Glutamatergic neuron (in vitro differentiated cells): ENCODE measurements around the gene FNDC3B. TPM values are rescaled to one million over a fixed set of nuclear protein-coding genes. Genes with fewer than 3 reads are reported as not detected.

ENCODE experiments used
- DNase-seq: peaks from one replicate; pipeline ENCODE4 v3.0.0; 2022
- H3K27ac Mint-ChIP-seq: one replicate; pipeline ENCODE4 v1.8.0; 2020; ENCODE audit warnings: mild to moderate bottlenecking, mixed read lengths, inconsistent platforms; ENCODE audit not compliant: unreplicated experiment
- H3K27me3 Mint-ChIP-seq: one replicate; pipeline ENCODE4 v1.8.0; 2020; ENCODE audit warnings: mild to moderate bottlenecking, moderate library complexity, mixed read lengths, inconsistent platforms; ENCODE audit not compliant: unreplicated experiment
- H3K36me3 Mint-ChIP-seq: one replicate; pipeline ENCODE4 v1.8.0; 2020; ENCODE audit warnings: mild to moderate bottlenecking, mixed read lengths, inconsistent platforms; ENCODE audit not compliant: unreplicated experiment
- H3K4me1 Mint-ChIP-seq: one replicate; pipeline ENCODE4 v1.8.0; 2020; ENCODE audit warnings: mild to moderate bottlenecking, low read depth, mixed read lengths, inconsistent platforms; ENCODE audit not compliant: unreplicated experiment
- H3K4me3 Mint-ChIP-seq: one replicate; pipeline ENCODE4 v1.8.0; 2020; ENCODE audit warnings: mild to moderate bottlenecking, mixed read lengths, inconsistent platforms; ENCODE audit not compliant: unreplicated experiment
- H3K9me3 Mint-ChIP-seq: one replicate; pipeline ENCODE4 v1.8.0; 2020; ENCODE audit warnings: mild to moderate bottlenecking, moderate library complexity, mixed read lengths, inconsistent platforms; ENCODE audit not compliant: unreplicated experiment
- total RNA-seq: library from RNA; stranded (reverse); fragmentation: NEBNext Ultra II Directional; extraction: Animal tissue kit (Norgen Biotek cat#: 25700); gene quantifications from one replicate; pipeline ENCODE4 v1.2.1, GENCODE V29; 2021; ENCODE audit not compliant: unreplicated experiment
- TF ChIP-seq, protein P1 (sequence below): fragments of 200-600 bp; sonication (generic); IDR thresholded peaks from one replicate; pipeline ENCODE4 v1.5.0; 2021; ENCODE audit not compliant: partially characterized antibody, unreplicated experiment

Gene FNDC3B
- total RNA-seq, 1 donor from 2014 or later, result 11.7 TPM

DNA sequence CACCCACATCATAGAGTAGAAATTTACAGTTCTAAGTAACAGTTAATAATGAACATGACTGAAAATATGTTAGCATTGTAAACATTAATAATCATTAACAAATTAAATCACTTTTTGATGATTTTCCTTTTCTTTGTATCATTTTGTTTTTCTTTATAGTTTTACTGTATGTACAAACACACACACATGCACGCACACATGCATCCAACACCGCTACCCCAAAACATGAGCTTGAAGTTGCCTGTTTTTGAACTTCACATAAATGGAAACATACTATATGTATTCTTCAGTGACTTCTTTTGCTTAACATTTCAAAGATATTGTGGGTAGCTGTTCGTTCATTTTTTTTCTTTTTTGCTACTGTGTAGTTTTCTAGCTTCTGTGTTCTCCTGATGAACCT is 123.9 kb downstream of the FNDC3B start:
- Mint-ChIP-seq H3K4me3 (no peak overlapping the region), H3K4me1 (peaks cover 4% of the 10 kb centered on the region), H3K36me3 (no peaks in the 10 kb centered on the region), H3K27ac (no peak overlapping the region), H3K27me3 (no peaks in the 10 kb centered on the region), H3K9me3 (no peaks in the 10 kb centered on the region)
- TF ChIP-seq, protein P1, sequence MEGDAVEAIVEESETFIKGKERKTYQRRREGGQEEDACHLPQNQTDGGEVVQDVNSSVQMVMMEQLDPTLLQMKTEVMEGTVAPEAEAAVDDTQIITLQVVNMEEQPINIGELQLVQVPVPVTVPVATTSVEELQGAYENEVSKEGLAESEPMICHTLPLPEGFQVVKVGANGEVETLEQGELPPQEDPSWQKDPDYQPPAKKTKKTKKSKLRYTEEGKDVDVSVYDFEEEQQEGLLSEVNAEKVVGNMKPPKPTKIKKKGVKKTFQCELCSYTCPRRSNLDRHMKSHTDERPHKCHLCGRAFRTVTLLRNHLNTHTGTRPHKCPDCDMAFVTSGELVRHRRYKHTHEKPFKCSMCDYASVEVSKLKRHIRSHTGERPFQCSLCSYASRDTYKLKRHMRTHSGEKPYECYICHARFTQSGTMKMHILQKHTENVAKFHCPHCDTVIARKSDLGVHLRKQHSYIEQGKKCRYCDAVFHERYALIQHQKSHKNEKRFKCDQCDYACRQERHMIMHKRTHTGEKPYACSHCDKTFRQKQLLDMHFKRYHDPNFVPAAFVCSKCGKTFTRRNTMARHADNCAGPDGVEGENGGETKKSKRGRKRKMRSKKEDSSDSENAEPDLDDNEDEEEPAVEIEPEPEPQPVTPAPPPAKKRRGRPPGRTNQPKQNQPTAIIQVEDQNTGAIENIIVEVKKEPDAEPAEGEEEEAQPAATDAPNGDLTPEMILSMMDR, result no peak
- no peak for DNase-seq

DNA sequence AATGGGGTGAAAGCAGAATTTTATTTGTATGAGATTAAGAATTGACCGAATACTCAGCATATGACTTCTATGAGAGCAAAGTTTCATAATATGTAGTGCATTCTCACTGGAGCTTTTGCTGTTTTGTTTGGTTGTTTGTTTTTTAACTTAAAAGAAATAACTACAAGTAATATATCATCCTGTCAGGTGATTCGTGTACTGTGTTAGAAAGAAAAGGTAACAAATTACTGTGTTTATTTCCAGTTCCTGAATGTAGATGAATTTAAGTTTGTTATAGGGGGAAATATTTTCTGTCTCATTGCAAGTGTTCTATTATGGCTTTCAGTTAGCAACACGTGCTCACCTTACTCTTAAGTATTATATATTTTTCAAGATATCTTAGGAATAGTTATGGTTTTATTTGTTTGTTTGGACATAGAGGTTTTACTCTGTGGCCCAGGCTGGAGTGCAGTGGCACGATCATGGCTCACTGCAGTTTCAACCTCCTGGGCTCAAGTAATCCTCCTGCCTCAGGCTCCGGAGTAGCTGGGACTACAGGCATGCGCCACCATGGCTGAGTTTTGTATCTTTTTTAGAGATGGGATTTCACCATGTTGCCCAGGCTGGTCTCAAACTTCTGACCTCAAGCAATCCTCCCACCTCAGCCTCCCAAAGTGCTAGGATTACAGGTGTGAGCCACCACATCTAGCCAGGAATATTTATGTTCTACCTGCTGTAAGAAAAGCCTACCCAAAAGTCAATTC is 125.4 kb downstream of the FNDC3B start:
- Mint-ChIP-seq H3K27me3 (no peaks in the 10 kb centered on the region), H3K4me1 (peaks cover 4% of the 10 kb centered on the region), H3K36me3 (no peaks in the 10 kb centered on the region), H3K9me3 (no peaks in the 10 kb centered on the region), H3K4me3 (no peak overlapping the region), H3K27ac (no peak overlapping the region)
- TF ChIP-seq, protein P1, result no peak
- no peak for DNase-seq

DNA sequence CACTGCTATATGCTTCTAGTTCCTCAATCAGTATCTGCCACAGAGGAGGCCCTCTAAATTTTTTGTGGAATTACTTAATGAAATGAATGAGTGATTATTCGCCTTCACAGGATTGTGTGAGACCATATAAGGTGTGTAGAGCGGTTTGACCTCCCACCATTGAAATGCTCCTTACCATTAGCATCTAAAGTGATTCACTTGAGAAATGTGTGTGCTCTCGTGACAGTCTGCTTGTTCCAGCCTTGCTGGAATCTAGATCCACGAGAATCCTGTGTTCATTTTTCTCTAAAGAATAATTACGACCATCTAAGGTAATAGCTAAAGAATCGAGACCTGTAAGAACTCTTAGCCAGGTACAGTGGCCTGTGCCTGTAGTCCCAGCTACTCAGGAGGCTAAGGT is 126.9 kb downstream of the FNDC3B start:
- Mint-ChIP-seq H3K27me3 (no peaks in the 10 kb centered on the region), H3K27ac (no peak overlapping the region), H3K36me3 (no peaks in the 10 kb centered on the region), H3K9me3 (no peaks in the 10 kb centered on the region), H3K4me3 (no peak overlapping the region), H3K4me1 (no peaks in the 10 kb centered on the region)
- TF ChIP-seq, protein P1, result no peak
- no peak for DNase-seq

DNA sequence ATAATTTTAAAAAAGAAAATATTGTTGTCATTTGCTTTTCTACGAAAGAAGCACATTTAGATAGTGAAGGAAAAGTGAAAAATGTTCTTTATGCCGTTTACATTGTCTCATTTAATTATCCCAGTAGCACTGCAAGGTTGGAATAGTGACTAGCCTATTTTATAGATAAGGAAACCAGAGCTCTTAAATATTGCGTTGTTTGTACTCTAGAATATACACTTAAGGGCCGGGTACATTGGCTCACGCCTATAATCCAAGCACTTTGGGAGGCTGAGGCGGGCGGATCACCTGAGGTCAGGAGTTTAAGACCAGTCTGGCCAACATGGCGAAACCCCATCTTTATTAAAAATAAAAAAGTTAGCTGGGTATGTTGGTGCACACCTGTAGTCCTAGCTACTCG is 127.5 kb downstream of the FNDC3B start:
- no peak overlapping the region for H3K27ac Mint-ChIP-seq
- no peak for DNase-seq
- H3K4me3 Mint-ChIP-seq, result no peak overlapping the region
- H3K27me3 Mint-ChIP-seq, result no peaks in the 10 kb centered on the region
- H3K4me1 Mint-ChIP-seq, result no peaks in the 10 kb centered on the region
- TF ChIP-seq, protein P1, result no peak
- no peaks in the 10 kb centered on the region for H3K36me3 Mint-ChIP-seq
- H3K9me3 Mint-ChIP-seq, result no peaks in the 10 kb centered on the region

DNA sequence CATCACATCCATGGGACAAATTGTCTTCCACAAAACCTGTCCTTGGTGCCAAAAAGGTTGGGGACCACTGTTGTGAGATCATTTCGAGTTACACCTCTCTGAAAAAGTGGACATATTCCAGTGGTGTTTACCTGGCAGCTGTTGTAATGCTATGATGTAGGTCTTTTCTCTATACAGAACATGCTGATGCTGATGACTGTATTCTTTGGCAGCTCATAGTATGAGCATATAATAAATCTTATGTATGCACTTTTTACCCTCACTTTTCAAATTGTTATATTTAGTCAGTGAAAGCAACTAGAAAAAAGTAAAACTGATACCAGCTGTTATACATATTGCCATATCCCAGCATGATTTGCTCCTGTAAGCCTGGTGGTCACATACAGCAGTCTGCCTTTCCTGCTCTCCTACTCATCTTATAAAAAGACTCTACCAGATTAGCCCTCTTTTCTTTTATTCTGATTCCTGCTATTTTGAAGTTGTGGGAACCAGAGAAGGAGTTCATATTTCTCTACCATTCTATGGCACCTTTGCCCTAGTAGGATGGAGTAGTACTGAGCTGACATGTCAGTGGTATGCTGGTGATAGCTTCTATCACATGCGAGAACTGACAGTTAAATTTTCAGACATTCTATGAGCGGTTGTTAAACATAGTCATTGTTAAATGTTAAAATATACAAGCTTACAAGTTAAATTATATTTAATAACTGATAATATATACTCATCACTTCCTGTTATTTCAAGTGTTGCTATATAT is 128.7 kb downstream of the FNDC3B start:
- H3K27ac Mint-ChIP-seq, result no peak overlapping the region
- no peaks in the 10 kb centered on the region for H3K36me3 Mint-ChIP-seq
- TF ChIP-seq, protein P1, result no peak
- H3K27me3 Mint-ChIP-seq, result no peaks in the 10 kb centered on the region
- no peaks in the 10 kb centered on the region for H3K9me3 Mint-ChIP-seq
- no peaks in the 10 kb centered on the region for H3K4me1 Mint-ChIP-seq
- DNase-seq, result no peak
- no peak overlapping the region for H3K4me3 Mint-ChIP-seq
